K562 (cell line): ENCODE measurements around the gene HELZ. TPM values are rescaled to one million over a fixed set of nuclear protein-coding genes. Genes with fewer than 3 reads are reported as not detected.

Source experiments
- ATAC-seq: fragments of 200-7000 bp; cut with Tn5 transposase; 3 replicates; pipeline ENCODE4 v1.9.1; 2020; ENCODE audit warnings: moderate library complexity
- BruUV-seq: library from RNA; stranded (reverse); fragments of 400-500 nt; replicated peaks from 2 replicates; lab custom pipeline; 2021; lab: Mats Ljungman, UMichigan
- CTCF ChIA-PET: fragments of 300-600 bp; formaldehyde crosslinking; extraction: SDS; loops from one replicate; lab custom pipeline; 2021; ENCODE audit warnings: low intra/inter-chr PET ratio; lab: Yijun Ruan, JAX
- POLR2A ChIA-PET: fragments of 300-600, 350-650 bp; sonication (Branson Sonifier 250); formaldehyde crosslinking; extraction: SDS; loops from one replicate; lab custom pipeline; 2021; ENCODE audit warnings: antibody characterized with exemption, inconsistent platforms; lab: Yijun Ruan, JAX
- DNase-seq, 4 experiments: peaks; one replicate each; pipeline versions ENCODE4 v3.0.0 to v3.0.0-alpha.2; 2011 to 2018; ENCODE audit warnings: low spot score in 3 of 4, mixed read lengths in 3 of 4; ENCODE audit errors: extremely low read depth in 1 of 4
- FAIRE-seq: peaks from 2 replicates; lab custom pipeline; 2011; peaks lifted over from hg19 to GRCh38; lab: Jason Lieb, UNC
- H2AFZ ChIP-seq: 2 replicates; pipeline ENCODE4 v1.6.0; 2011; ENCODE audit warnings: low read depth, low read length, control low read depth, inconsistent platforms
- H3K27ac ChIP-seq: fragments of 200-600 bp; 3 replicates; pipeline ENCODE4 v1.8.0; 2011; ENCODE audit warnings: low read depth, mild to moderate bottlenecking, control low read depth, inconsistent platforms, low read length, moderate library complexity, mixed read lengths; ENCODE audit errors: extremely low read depth
- H3K27me3 ChIP-seq, 2 experiments: fragments of 300-600 bp in 1 of 2; 2 replicates in 1 of 2; 3 replicates in 1 of 2; pipeline versions ENCODE4 v1.6.0 to v1.8.0; 2011; ENCODE audit warnings: inconsistent platforms in 2 of 2, low read length in 2 of 2, mild to moderate bottlenecking in 1 of 2, mixed read lengths in 1 of 2, moderate library complexity in 1 of 2; ENCODE audit not compliant: control insufficient read depth in 2 of 2, insufficient read depth in 2 of 2
- H3K36me3 ChIP-seq: fragments of 300-600 bp; 3 replicates; pipeline ENCODE4 v1.8.0; 2011; ENCODE audit warnings: mild to moderate bottlenecking, low read length, inconsistent platforms; ENCODE audit not compliant: control insufficient read depth, insufficient read depth
- H3K4me1 ChIP-seq, 2 experiments: fragments of 200-600 bp in 1 of 2; replicated peaks in 1 of 2; 2 replicates in 1 of 2; 3 replicates in 1 of 2; pipeline versions ENCODE4 v1.5.1 to v1.8.0; 2011; ENCODE audit warnings: inconsistent platforms in 2 of 2, low read length in 2 of 2, mild to moderate bottlenecking in 1 of 2, mixed read lengths in 1 of 2, moderate library complexity in 1 of 2; ENCODE audit not compliant: control insufficient read depth in 2 of 2, insufficient read depth in 2 of 2
- H3K4me2 ChIP-seq: 2 replicates; pipeline ENCODE4 v1.6.1; 2011; ENCODE audit warnings: low read length, control low read depth, inconsistent platforms, mixed read lengths; ENCODE audit not compliant: insufficient read depth
- H3K4me3 ChIP-seq: fragments of 200-600 bp; sonication (generic), shearing (Covaris generic); 2 replicates; pipeline ENCODE4 v1.5.1; 2016; ENCODE audit warnings: control low read depth, inconsistent platforms
- H3K79me2 ChIP-seq: fragments of 200-600 bp; 3 replicates; pipeline ENCODE4 v1.8.0; 2011; ENCODE audit warnings: low read length, inconsistent platforms; ENCODE audit not compliant: control insufficient read depth, insufficient read depth
- H3K9ac ChIP-seq, 2 experiments: 2 replicates each; pipeline versions ENCODE4 v1.6.0 to v1.6.1; 2011; ENCODE audit warnings: low read depth in 2 of 2, low read length in 2 of 2, control low read depth in 1 of 2, inconsistent platforms in 1 of 2, mild to moderate bottlenecking in 1 of 2, mixed read lengths in 1 of 2; ENCODE audit not compliant: insufficient read depth in 1 of 2
- H3K9me1 ChIP-seq: one replicate; pipeline ENCODE4 v1.6.0; 2011; ENCODE audit warnings: inconsistent platforms, mild to moderate bottlenecking, low read length, moderate library complexity; ENCODE audit not compliant: control insufficient read depth, insufficient read depth
- H3K9me3 ChIP-seq: replicated peaks from 2 replicates; pipeline ENCODE4 v1.5.1; 2011; ENCODE audit warnings: low read depth, low read length, inconsistent platforms; ENCODE audit not compliant: control insufficient read depth, insufficient read depth
- H4K20me1 ChIP-seq: replicated peaks from 2 replicates; pipeline ENCODE4 v1.6.1; 2011; ENCODE audit warnings: low read length, inconsistent platforms, mixed read lengths; ENCODE audit not compliant: control insufficient read depth, insufficient read depth
- E4F1 ChIP-seq: fragments of 250-450 bp; sonication (Bioruptor Pico); IDR thresholded peaks from 2 replicates; pipeline ENCODE4 v1.5.0; 2021; ENCODE audit warnings: mild to moderate bottlenecking, borderline replicate concordance
- FOXJ2 ChIP-seq: fragments of 200-800 bp; sonication (Bioruptor generic); IDR thresholded peaks from 2 replicates; pipeline ENCODE4 v1.6.1; 2016; ENCODE audit warnings: missing genetic modification characterization, missing compliant biosample characterization
- GABPA ChIP-seq: fragments of 200-800 bp; sonication (Bioruptor generic); conservative IDR thresholded peaks from 2 replicates; pipeline ENCODE4 v1.6.1; 2016; ENCODE audit warnings: low read depth, missing genetic modification characterization, missing compliant biosample characterization
- HINFP ChIP-seq: fragments of 450-650 bp; conservative IDR thresholded peaks from 2 replicates; pipeline ENCODE4 v1.6.1; 2016; ENCODE audit warnings: missing genetic modification characterization, low read depth, mild to moderate bottlenecking, control low read depth, missing compliant biosample characterization
- NR0B1 ChIP-seq: fragments of 450-650 bp; IDR thresholded peaks from one replicate; pipeline ENCODE4 v1.6.1; 2018; ENCODE audit warnings: mild to moderate bottlenecking, moderate library complexity; ENCODE audit not compliant: partially characterized antibody
- RREB1 ChIP-seq: fragments of 250-450 bp; sonication (Bioruptor Pico); IDR thresholded peaks from 2 replicates; pipeline ENCODE4 v1.4.0; 2020
- SMARCA4 ChIP-seq: fragments of 450-650 bp; IDR thresholded peaks from 2 replicates; pipeline ENCODE4 v1.6.1; 2016
- SREBF1 ChIP-seq: fragments of 150-350 bp; IDR thresholded peaks from 2 replicates; pipeline ENCODE4 v1.6.1; 2014; ENCODE audit warnings: antibody characterized with exemption, low read depth, low read length, borderline replicate concordance
- ZNF24 ChIP-seq: fragments of 450-650 bp; IDR thresholded peaks from 2 replicates; pipeline ENCODE4 v1.6.1; 2016
- ZNF311 ChIP-seq: fragments of 250-450 bp; sonication (Bioruptor Pico); IDR thresholded peaks from 2 replicates; pipeline ENCODE4 v1.4.0; 2020; ENCODE audit warnings: mild to moderate bottlenecking, moderate library complexity
- WGBS: fragments of 100-300 bp; shearing (Covaris generic); methylation state at CpG from one replicate; pipeline ENCODE4 v1.1.6; 2016; ENCODE audit warnings: low coverage, mixed read lengths; ENCODE audit not compliant: insufficient coverage; ENCODE audit errors: missing lambda C conversion rate; 5-methylcytosine and 5-hydroxymethylcytosine counted together
- in situ Hi-C: fragments of 300-500 bp; cut with MboI; formaldehyde crosslinking; loops from 4 replicates; pipeline ENCODE4 v1.15.0; 2018; ENCODE audit warnings: inconsistent platforms, mixed read lengths
- intact Hi-C: fragments of 100-400 bp; cut with micrococcal nuclease; formaldehyde crosslinking; loops from 2 replicates; pipeline ENCODE4 v1.14.2; 2022
- polyA plus RNA-seq, 8 experiments: library from polyadenylated mRNA; depleted of rRNA in 4 of 8; stranded (reverse) in 5 of 8; unstranded in 3 of 8; fragments of >200 nt; fragmentation: Nextera tagmentation in 2 of 8; fragmentation: Illumina TruSeq in 1 of 8; extraction: Ambion mirVana in 2 of 8; extraction: Trizol in 1 of 8; gene quantifications; 2 replicates each; pipeline versions ENCODE4 v1.2.1 to v1.2.3, GENCODE V29; 2011 to 2014; ENCODE audit warnings: inconsistent platforms in 1 of 8, missing spikeins in 1 of 8
- total RNA-seq, 7 experiments: library from RNA; depleted of rRNA in 6 of 7; stranded (reverse); fragments of >200 nt in 6 of 7; fragmentation: Illumina TruSeq in 2 of 7; extraction: Trizol in 2 of 7; gene quantifications; 2 replicates each; pipeline versions ENCODE4 v1.2.1 to v1.2.3, GENCODE V29; 2011 to 2021; ENCODE audit warnings: low replicate concordance in 1 of 7

HELZ gene
- total and polyA plus RNA-seq, 9 of the 15 experiments (the other 6 are each of a cell fraction or from before 2014, with no cell fraction given), result 5.2 to 39.8 (median 17.3) TPM

GRCh38 chr17:67021743-67022450 is 223.1 kb downstream of the HELZ start:
- H3K36me3 ChIP-seq, result no peaks in the 10 kb centered on the region
- no peaks in the 10 kb centered on the region for H3K9me1 ChIP-seq
- no peak overlapping the region for H2AFZ ChIP-seq
- no peak overlapping the region; a peak in 1 of 4 replicates for H3K9ac ChIP-seq
- H3K4me3 ChIP-seq, result no peak overlapping the region
- H4K20me1 ChIP-seq, result no peaks in the 10 kb centered on the region; the same call in 1 of the 2 replicates
- H3K4me2 ChIP-seq, result no peak overlapping the region
- no peak for ATAC-seq
- peaks cover 0 to 4% of the 10 kb centered on the region in 2 experiments; a peak in 2 of 5 replicates for H3K4me1 ChIP-seq
- intact Hi-C loops, result no loop called here
- no TSS peak for BruUV-seq
- H3K27ac ChIP-seq, result no peak overlapping the region
- H3K27me3 ChIP-seq, result peaks cover 58 to 95% of the 10 kb centered on the region in 2 experiments
- no peak for FAIRE-seq
- no peaks in the 10 kb centered on the region for H3K79me2 ChIP-seq
- in situ Hi-C loops, result no loop called here
- WGBS, result 0% methylated on average over 15 of the region's 16 CpGs
- ChIA-PET CTCF (no interaction called here), POLR2A (interaction anchor here (0.7 kb wide), 1 partner anchor 27 kb away, joined by 3 read pairs; no protein-coding TSS in a partner anchor)
- no peaks in the 10 kb centered on the region for H3K9me3 ChIP-seq
- no peak for DNase-seq
- TF ChIP-seq RREB1 (CRISPR knock-in tag) (no peak), HINFP (tag) (no peak), ZNF311 (CRISPR knock-in tag) (no peak), GABPA (tag) (no peak), FOXJ2 (tag) (no peak), ZNF24 (no peak), SREBF1 (no peak), NR0B1 (no peak), SMARCA4 (no peak), E4F1 (CRISPR knock-in tag) (no peak)
